ENCODE data around the gene BIRC3. TPM values are rescaled to one million over a fixed set of nuclear protein-coding genes. Genes with fewer than 3 reads are reported as not detected.

BIRC3 gene
- total RNA-seq, 1 experiment from 2014 or later: 4.7 TPM

DNA sequence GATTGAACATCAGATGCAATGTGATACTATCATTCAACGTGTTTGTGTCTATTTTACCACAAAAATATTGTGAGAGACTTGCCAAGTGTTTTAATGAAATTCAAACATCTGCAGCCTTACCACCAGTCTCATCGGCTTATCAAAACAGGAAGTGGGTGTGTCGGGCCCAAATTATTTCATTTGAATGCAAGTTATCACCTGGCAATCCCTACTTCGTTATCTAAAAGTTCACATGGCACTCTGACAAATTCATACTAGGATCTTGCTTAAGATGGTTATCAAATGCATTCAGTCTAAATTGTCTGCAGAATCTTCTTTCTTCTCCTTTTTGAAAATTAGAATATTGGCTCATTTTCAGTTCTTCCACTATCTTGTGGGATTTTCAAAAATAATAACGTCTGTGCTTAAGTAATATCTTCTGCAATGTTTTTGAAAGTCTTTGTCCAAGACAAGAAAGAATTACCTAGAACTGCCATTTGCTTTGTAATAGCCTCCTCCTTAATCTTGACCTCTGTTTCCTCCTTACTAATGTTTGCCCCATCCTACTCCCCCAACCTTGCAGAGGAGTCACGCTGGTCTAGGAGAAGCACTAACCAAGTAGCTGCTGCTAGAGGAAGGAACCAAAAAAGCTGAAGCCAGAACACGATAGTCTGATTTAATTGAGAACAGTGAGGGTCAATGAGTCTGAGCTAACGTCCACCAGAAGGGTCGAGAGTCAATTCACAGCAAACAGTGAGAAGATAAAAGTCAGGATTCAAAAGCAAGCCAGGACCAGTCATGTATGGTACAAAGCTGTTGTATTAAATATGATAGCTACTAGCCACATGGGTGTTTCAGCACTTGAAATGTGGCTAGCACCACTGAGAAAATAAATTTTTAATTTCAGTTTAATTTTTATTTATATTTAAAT is 10.2 kb upstream of the BIRC3 start:
- Histone ChIP-seq H3K36me3 (ENCODE audit: control insufficient read depth in 1 of 2, insufficient read depth in 2 of 2, low read length in 2 of 2) (no peaks in the 10 kb centered on the region), H4K20me1 (ENCODE audit: insufficient read depth) (no peaks in the 10 kb centered on the region), H3K79me2 (ENCODE audit: insufficient read depth, low read length) (no peaks in the 10 kb centered on the region), H3K27me3 (ENCODE audit: insufficient read depth, low read length) (no peaks in the 10 kb centered on the region), H3K4me3 (replicated peaks in 1 of 2; ENCODE audit: low read depth in 1 of 2, low read length in 2 of 2) (peak overlapping the region in 1 of 2 experiments; percentile 47; a peak in 1 of 4 replicates), H3K9me3 (ENCODE audit: control insufficient read depth in 1 of 2, insufficient read depth in 1 of 2, low read depth in 1 of 2, low read length in 2 of 2) (no peaks in the 10 kb centered on the region), H3K9me2 (ENCODE audit: insufficient read depth) (no peaks in the 10 kb centered on the region), H3K4me2 (ENCODE audit: low read length) (peak overlapping the region; percentile 74), H3K27ac (ENCODE audit: low read depth, low read length) (no peak overlapping the region), H2AFZ (ENCODE audit: low read depth, low read length, poor library complexity, severe bottlenecking) (peak overlapping the region; percentile 95), H3K4me1 (ENCODE audit: control insufficient read depth in 1 of 2, insufficient read depth in 2 of 2, low read length in 2 of 2) (peaks cover 9 to 25% of the 10 kb centered on the region in 2 experiments), H3K9ac (ENCODE audit: low read length) (peak overlapping the region; percentile 15; the same call in 1 of the 2 replicates)
- ATAC-seq (no peak), DNase-seq (ENCODE audit: low read depth, low spot score) (no peak)
- RAD21 ChIA-PET (ENCODE audit: low non-redundant PET in 1 of 2, low total read pairs in 2 of 2, uncharacterized antibody in 2 of 2, unreplicated experiment in 2 of 2): interaction anchor here (0.7 to 1.2 kb wide), 2 partner anchors 13 to 35 kb away, joined by 3 to 5 read pairs; no protein-coding TSS in a partner anchor
- POLR2A ChIA-PET: no interaction called here
- TF ChIP-seq CEBPB (IDR thresholded peaks at IDR 0.05; ENCODE audit: low read depth): no peak
- TF ChIP-seq, protein P1, sequence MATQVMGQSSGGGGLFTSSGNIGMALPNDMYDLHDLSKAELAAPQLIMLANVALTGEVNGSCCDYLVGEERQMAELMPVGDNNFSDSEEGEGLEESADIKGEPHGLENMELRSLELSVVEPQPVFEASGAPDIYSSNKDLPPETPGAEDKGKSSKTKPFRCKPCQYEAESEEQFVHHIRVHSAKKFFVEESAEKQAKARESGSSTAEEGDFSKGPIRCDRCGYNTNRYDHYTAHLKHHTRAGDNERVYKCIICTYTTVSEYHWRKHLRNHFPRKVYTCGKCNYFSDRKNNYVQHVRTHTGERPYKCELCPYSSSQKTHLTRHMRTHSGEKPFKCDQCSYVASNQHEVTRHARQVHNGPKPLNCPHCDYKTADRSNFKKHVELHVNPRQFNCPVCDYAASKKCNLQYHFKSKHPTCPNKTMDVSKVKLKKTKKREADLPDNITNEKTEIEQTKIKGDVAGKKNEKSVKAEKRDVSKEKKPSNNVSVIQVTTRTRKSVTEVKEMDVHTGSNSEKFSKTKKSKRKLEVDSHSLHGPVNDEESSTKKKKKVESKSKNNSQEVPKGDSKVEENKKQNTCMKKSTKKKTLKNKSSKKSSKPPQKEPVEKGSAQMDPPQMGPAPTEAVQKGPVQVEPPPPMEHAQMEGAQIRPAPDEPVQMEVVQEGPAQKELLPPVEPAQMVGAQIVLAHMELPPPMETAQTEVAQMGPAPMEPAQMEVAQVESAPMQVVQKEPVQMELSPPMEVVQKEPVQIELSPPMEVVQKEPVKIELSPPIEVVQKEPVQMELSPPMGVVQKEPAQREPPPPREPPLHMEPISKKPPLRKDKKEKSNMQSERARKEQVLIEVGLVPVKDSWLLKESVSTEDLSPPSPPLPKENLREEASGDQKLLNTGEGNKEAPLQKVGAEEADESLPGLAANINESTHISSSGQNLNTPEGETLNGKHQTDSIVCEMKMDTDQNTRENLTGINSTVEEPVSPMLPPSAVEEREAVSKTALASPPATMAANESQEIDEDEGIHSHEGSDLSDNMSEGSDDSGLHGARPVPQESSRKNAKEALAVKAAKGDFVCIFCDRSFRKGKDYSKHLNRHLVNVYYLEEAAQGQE (IDR thresholded peaks at IDR 0.05; ENCODE audit: low read depth): peak; percentile 24; the same call in 1 of the 2 replicates
- CTCF ChIA-PET: interaction anchor here (1.1 to 3.6 kb wide), 4 partner anchors 13 to 359 kb away, joined by 3 to 21 read pairs (median 10); no protein-coding TSS in a partner anchor
- intact Hi-C loops (cut with micrococcal nuclease): no loop called here
- BruUV-seq (replicated peaks): no TSS peak

DNA sequence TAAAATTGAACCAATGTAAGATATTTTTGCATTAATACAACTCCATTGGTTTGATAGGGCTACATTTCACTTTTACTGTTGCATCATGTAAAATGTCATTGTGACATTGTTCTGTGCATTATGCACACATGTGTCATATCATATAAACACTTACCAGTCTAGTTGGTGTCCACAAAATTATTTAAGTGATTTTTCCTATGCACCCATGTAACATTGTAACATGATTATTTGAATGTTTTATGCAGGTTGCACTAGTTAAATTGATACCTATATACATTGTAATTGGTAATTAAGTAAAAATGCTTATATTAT is 9.6 kb upstream of the BIRC3 start:
- Histone ChIP-seq H3K27ac (ENCODE audit: low read depth, low read length) (no peak overlapping the region), H3K36me3 (ENCODE audit: control insufficient read depth in 1 of 2, insufficient read depth in 2 of 2, low read length in 2 of 2) (no peaks in the 10 kb centered on the region), H3K9me2 (ENCODE audit: insufficient read depth) (no peaks in the 10 kb centered on the region), H3K9ac (ENCODE audit: low read length) (no peak overlapping the region), H3K9me3 (ENCODE audit: control insufficient read depth in 1 of 2, insufficient read depth in 1 of 2, low read depth in 1 of 2, low read length in 2 of 2) (no peaks in the 10 kb centered on the region), H3K27me3 (ENCODE audit: insufficient read depth, low read length) (no peaks in the 10 kb centered on the region), H4K20me1 (ENCODE audit: insufficient read depth) (no peaks in the 10 kb centered on the region), H3K4me1 (ENCODE audit: control insufficient read depth in 1 of 2, insufficient read depth in 2 of 2, low read length in 2 of 2) (peaks cover 9 to 27% of the 10 kb centered on the region in 2 experiments), H3K4me2 (ENCODE audit: low read length) (no peak overlapping the region), H3K79me2 (ENCODE audit: insufficient read depth, low read length) (no peaks in the 10 kb centered on the region), H3K4me3 (replicated peaks in 1 of 2; ENCODE audit: low read depth in 1 of 2, low read length in 2 of 2) (no peak overlapping the region), H2AFZ (ENCODE audit: low read depth, low read length, poor library complexity, severe bottlenecking) (peak overlapping the region; percentile 95)
- BruUV-seq (replicated peaks): no TSS peak
- ChIA-PET POLR2A (no interaction called here), CTCF (interaction anchor here (1.1 to 3.6 kb wide), 2 partner anchors 14 to 359 kb away, joined by 3 to 17 read pairs; no protein-coding TSS in a partner anchor), RAD21 (ENCODE audit: low non-redundant PET in 1 of 2, low total read pairs in 2 of 2, uncharacterized antibody in 2 of 2, unreplicated experiment in 2 of 2) (no interaction called here)
- no peak for ATAC-seq
- DNase-seq (ENCODE audit: low read depth, low spot score): no peak
- intact Hi-C loops (cut with micrococcal nuclease): no loop called here
- TF ChIP-seq, protein P2, sequence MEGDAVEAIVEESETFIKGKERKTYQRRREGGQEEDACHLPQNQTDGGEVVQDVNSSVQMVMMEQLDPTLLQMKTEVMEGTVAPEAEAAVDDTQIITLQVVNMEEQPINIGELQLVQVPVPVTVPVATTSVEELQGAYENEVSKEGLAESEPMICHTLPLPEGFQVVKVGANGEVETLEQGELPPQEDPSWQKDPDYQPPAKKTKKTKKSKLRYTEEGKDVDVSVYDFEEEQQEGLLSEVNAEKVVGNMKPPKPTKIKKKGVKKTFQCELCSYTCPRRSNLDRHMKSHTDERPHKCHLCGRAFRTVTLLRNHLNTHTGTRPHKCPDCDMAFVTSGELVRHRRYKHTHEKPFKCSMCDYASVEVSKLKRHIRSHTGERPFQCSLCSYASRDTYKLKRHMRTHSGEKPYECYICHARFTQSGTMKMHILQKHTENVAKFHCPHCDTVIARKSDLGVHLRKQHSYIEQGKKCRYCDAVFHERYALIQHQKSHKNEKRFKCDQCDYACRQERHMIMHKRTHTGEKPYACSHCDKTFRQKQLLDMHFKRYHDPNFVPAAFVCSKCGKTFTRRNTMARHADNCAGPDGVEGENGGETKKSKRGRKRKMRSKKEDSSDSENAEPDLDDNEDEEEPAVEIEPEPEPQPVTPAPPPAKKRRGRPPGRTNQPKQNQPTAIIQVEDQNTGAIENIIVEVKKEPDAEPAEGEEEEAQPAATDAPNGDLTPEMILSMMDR (IDR thresholded peaks at IDR 0.05 in 2 of 3, conservative IDR thresholded peaks at IDR 0.05 in 1 of 3; ENCODE audit: borderline replicate concordance in 1 of 3, insufficient read depth in 1 of 3, low read depth in 2 of 3, low read length in 2 of 3): no peak
- TF ChIP-seq FOSL1 (IDR thresholded peaks at IDR 0.05; ENCODE audit: low read depth): no peak
- no peak for TF ChIP-seq YY1 (IDR thresholded peaks at IDR 0.05; ENCODE audit: extremely low read depth, insufficient replicate concordance, low read depth, low read length)
- no peak for TF ChIP-seq SP1 (IDR thresholded peaks at IDR 0.05; ENCODE audit: low read depth)
- no peak for TF ChIP-seq EGR1 (IDR thresholded peaks at IDR 0.05; ENCODE audit: low read depth)
- no peak for TF ChIP-seq ELF1 (IDR thresholded peaks at IDR 0.05; ENCODE audit: borderline replicate concordance, low read depth)
- TF ChIP-seq ZNF274 (IDR thresholded peaks at IDR 0.05; ENCODE audit: low read depth, low read length): no peak
- no peak for TF ChIP-seq JUND (IDR thresholded peaks at IDR 0.05)
- TF ChIP-seq RAD21 (IDR thresholded peaks at IDR 0.05; ENCODE audit: low read depth): no peak
- no peak for TF ChIP-seq CEBPB (IDR thresholded peaks at IDR 0.05; ENCODE audit: low read depth)
- no peak for TF ChIP-seq ZFX (IDR thresholded peaks at IDR 0.05)
- TF ChIP-seq, protein P3, sequence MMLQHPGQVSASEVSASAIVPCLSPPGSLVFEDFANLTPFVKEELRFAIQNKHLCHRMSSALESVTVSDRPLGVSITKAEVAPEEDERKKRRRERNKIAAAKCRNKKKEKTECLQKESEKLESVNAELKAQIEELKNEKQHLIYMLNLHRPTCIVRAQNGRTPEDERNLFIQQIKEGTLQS (IDR thresholded peaks at IDR 0.05): no peak
- TF ChIP-seq EZH2 (IDR thresholded peaks at IDR 0.05): no peak
